Mesenchymal stem cell (in vitro differentiated cells and primary cell): ENCODE results near the gene GLP1R.

ENCODE experiments used
- DNase-seq: peaks from one replicate; pipeline ENCODE4 v3.0.0-alpha.2; 2013
- H2AFZ ChIP-seq: one replicate; pipeline ENCODE4 v1.6.1; 2013; ENCODE audit warnings: low read depth, mild to moderate bottlenecking, control low read depth, inconsistent platforms, low read length, moderate library complexity
- H2AK5ac ChIP-seq: 2 replicates; pipeline ENCODE4 v1.6.1; 2013; ENCODE audit warnings: low read length, moderate library complexity, mild to moderate bottlenecking, inconsistent platforms; ENCODE audit not compliant: severe bottlenecking
- H2BK120ac ChIP-seq: one replicate; pipeline ENCODE4 v1.6.1; 2013; ENCODE audit warnings: low read depth, mild to moderate bottlenecking, inconsistent platforms, low read length, moderate library complexity
- H2BK12ac ChIP-seq, 2 experiments: one replicate each; pipeline ENCODE4 v1.6.1; 2013; ENCODE audit warnings: inconsistent platforms in 2 of 2, low read length in 2 of 2, mild to moderate bottlenecking in 2 of 2, moderate library complexity in 2 of 2, control low read depth in 1 of 2
- H2BK15ac ChIP-seq: one replicate; pipeline ENCODE4 v1.6.1; 2013; ENCODE audit warnings: mild to moderate bottlenecking, low read depth, inconsistent platforms; ENCODE audit not compliant: poor library complexity, severe bottlenecking
- H2BK5ac ChIP-seq: 2 replicates; pipeline ENCODE4 v1.6.1; 2013; ENCODE audit warnings: low read depth, mild to moderate bottlenecking, low read length, control low read depth, inconsistent platforms; ENCODE audit not compliant: poor library complexity, severe bottlenecking
- H3K14ac ChIP-seq, 2 experiments: one replicate each; pipeline ENCODE4 v1.6.1; 2013; ENCODE audit warnings: inconsistent platforms in 2 of 2, low read length in 2 of 2, control low read depth in 1 of 2, mild to moderate bottlenecking in 1 of 2, moderate library complexity in 1 of 2
- H3K18ac ChIP-seq, 2 experiments: one replicate each; pipeline ENCODE4 v1.6.1; 2013; ENCODE audit warnings: inconsistent platforms in 2 of 2, low read length in 2 of 2, control low read depth in 1 of 2, low read depth in 1 of 2, mild to moderate bottlenecking in 1 of 2
- H3K23ac ChIP-seq, 2 experiments: one replicate each; pipeline ENCODE4 v1.6.1; 2013; ENCODE audit warnings: inconsistent platforms in 2 of 2, low read length in 2 of 2, mild to moderate bottlenecking in 2 of 2, moderate library complexity in 2 of 2, control low read depth in 1 of 2
- H3K27ac ChIP-seq: 2 replicates; pipeline ENCODE4 v1.5.1; 2013; ENCODE audit warnings: mild to moderate bottlenecking, moderate library complexity, low read length, control low read depth, inconsistent platforms; ENCODE audit not compliant: poor library complexity, severe bottlenecking
- H3K27me3 ChIP-seq, 2 experiments: 2 replicates each; pipeline versions ENCODE4 v1.6.1 to v1.7.0; 2013; ENCODE audit warnings: low read length in 2 of 2, mild to moderate bottlenecking in 2 of 2, moderate library complexity in 2 of 2, control low read depth in 1 of 2, inconsistent platforms in 1 of 2; ENCODE audit not compliant: control insufficient read depth in 1 of 2, insufficient read depth in 1 of 2
- H3K36me3 ChIP-seq, 2 experiments: 2 replicates each; pipeline versions ENCODE4 v1.6.1 to v1.7.0; 2013; ENCODE audit warnings: low read length in 2 of 2, control low read depth in 1 of 2, inconsistent platforms in 1 of 2, low read depth in 1 of 2, mild to moderate bottlenecking in 1 of 2; ENCODE audit not compliant: insufficient read depth in 2 of 2, control insufficient read depth in 1 of 2
- H3K4ac ChIP-seq, 2 experiments: one replicate each; pipeline ENCODE4 v1.6.1; 2013; ENCODE audit warnings: inconsistent platforms in 2 of 2, low read length in 2 of 2, mild to moderate bottlenecking in 2 of 2, moderate library complexity in 2 of 2, control low read depth in 1 of 2, low read depth in 1 of 2
- H3K4me1 ChIP-seq: 2 replicates; pipeline ENCODE4 v1.6.1; 2013; ENCODE audit warnings: low read depth, low read length, control low read depth; ENCODE audit not compliant: control insufficient read depth, insufficient read depth
- H3K4me2 ChIP-seq: 2 replicates; pipeline ENCODE4 v1.6.1; 2013; ENCODE audit warnings: low read length, mild to moderate bottlenecking, inconsistent platforms; ENCODE audit not compliant: poor library complexity, severe bottlenecking
- H3K4me3 ChIP-seq, 2 experiments: 2 replicates each; pipeline versions ENCODE4 v1.5.1 to v1.7.0; 2013; ENCODE audit warnings: low read length in 2 of 2, mild to moderate bottlenecking in 2 of 2, control low read depth in 1 of 2, low read depth in 1 of 2; ENCODE audit not compliant: insufficient read depth in 1 of 2
- H3K79me1 ChIP-seq: replicated peaks from 2 replicates; pipeline ENCODE4 v1.6.1; 2013; ENCODE audit warnings: mild to moderate bottlenecking, control low read depth, low read length, inconsistent platforms; ENCODE audit not compliant: poor library complexity, severe bottlenecking
- H3K9ac ChIP-seq: 2 replicates; pipeline ENCODE4 v1.7.0; 2013; ENCODE audit warnings: mild to moderate bottlenecking, low read length, moderate library complexity
- H3K9me3 ChIP-seq: 2 replicates; pipeline ENCODE4 v1.7.0; 2013; ENCODE audit warnings: mild to moderate bottlenecking, low read length; ENCODE audit not compliant: control insufficient read depth
- H4K8ac ChIP-seq: one replicate; pipeline ENCODE4 v1.6.1; 2013; ENCODE audit warnings: inconsistent platforms, mild to moderate bottlenecking, low read length, moderate library complexity
- H4K91ac ChIP-seq: one replicate; pipeline ENCODE4 v1.6.1; 2013; ENCODE audit warnings: mild to moderate bottlenecking, low read length, inconsistent platforms
- WGBS: methylation state at CpG from one replicate; pipeline ENCODE4 v1.1.7; 2013; ENCODE audit warnings: mixed read lengths; 5-methylcytosine and 5-hydroxymethylcytosine counted together

GLP1R gene

GRCh38 chr6:39075807-39076622 is 27.4 kb downstream of the GLP1R start:
- Histone ChIP-seq H3K23ac (no peak overlapping the region), H2BK5ac (no peak overlapping the region), H3K18ac (no peak overlapping the region), H3K4me1 (no peaks in the 10 kb centered on the region), H3K4me3 (no peak overlapping the region), H2BK120ac (no peak overlapping the region), H3K27ac (no peak overlapping the region), H3K9ac (no peak overlapping the region), H3K9me3 (no peaks in the 10 kb centered on the region), H3K79me1 (no peaks in the 10 kb centered on the region), H3K4me2 (no peak overlapping the region), H2AFZ (no peak overlapping the region), H4K91ac (no peak overlapping the region), H3K27me3 (peaks cover 4 to 38% of the 10 kb centered on the region in 2 experiments), H3K36me3 (no peaks in the 10 kb centered on the region), H3K14ac (no peak overlapping the region), H4K8ac (no peak overlapping the region), H2BK15ac (no peak overlapping the region), H3K4ac (no peak overlapping the region), H2BK12ac (no peak overlapping the region), H2AK5ac (no peak overlapping the region)
- DNase-seq: no peak
- 79% methylated on average over 11 of the region's 11 CpGs for WGBS

- H3K4me1 ChIP-seq: no peaks in the 10 kb centered on the region
- H3K36me3 ChIP-seq: no peaks in the 10 kb centered on the region
- no peak overlapping the region for H4K8ac ChIP-seq
- H2BK5ac ChIP-seq: no peak overlapping the region
- no peak overlapping the region for H3K4me2 ChIP-seq
- H3K14ac ChIP-seq: no peak overlapping the region
- no peak overlapping the region for H3K18ac ChIP-seq
- no peak overlapping the region for H4K91ac ChIP-seq
- peaks cover 11 to 44% of the 10 kb centered on the region in 2 experiments for H3K27me3 ChIP-seq
- no peak overlapping the region for H2BK12ac ChIP-seq
- no peak overlapping the region for H2AFZ ChIP-seq
- WGBS: 70% methylated on average over 7 of the region's 9 CpGs
- DNase-seq: no peak
- H2BK15ac ChIP-seq: no peak overlapping the region
- no peak overlapping the region for H3K4me3 ChIP-seq
- H3K9ac ChIP-seq: no peak overlapping the region
- no peak overlapping the region for H2AK5ac ChIP-seq
- H3K9me3 ChIP-seq: no peaks in the 10 kb centered on the region
- no peak overlapping the region for H3K23ac ChIP-seq
- no peak overlapping the region for H3K4ac ChIP-seq
- H2BK120ac ChIP-seq: no peak overlapping the region
- no peaks in the 10 kb centered on the region for H3K79me1 ChIP-seq
- no peak overlapping the region for H3K27ac ChIP-seq
Observed at GRCh38 chr6:39076623-39077535, 28.3 kb downstream of the GLP1R start.

DNA sequence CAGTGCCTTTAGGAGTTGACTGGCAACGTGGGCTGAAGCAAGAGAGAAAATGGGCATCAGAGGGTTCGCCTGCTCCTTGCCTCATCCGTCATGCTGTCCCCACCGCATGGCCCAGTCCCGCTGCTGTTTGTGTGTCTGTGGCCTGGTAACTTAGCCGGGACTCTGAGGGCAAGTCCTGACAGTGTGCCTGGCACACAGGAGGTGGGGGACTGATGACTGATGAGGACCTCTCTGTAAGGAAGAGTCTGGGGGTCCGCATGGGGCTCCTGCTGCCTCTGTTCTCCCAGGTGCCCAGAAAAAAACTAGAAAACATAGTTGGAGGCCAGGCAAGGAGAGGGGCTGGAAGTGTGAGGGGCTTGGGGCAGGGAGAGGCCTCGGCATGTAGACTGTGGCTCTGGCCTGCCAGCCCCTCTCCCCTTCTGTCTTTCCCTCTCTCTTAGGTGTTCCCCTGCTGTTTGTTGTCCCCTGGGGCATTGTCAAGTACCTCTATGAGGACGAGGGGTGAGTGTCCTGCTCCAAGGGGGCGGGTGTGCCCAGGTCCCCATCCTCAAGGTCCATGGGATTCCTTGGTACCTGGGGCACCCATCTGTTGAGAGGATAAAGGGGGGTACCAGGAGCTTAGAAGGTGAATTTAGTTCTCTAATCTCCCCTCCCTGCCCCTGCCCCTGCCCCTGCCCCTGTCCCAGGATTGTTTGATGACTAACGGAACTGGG is 29.5 kb downstream of the GLP1R start:
- Histone ChIP-seq H3K4me2 (no peak overlapping the region), H2BK15ac (no peak overlapping the region), H2BK120ac (no peak overlapping the region), H3K9ac (no peak overlapping the region), H3K27me3 (peaks cover 18 to 48% of the 10 kb centered on the region in 2 experiments), H3K27ac (no peak overlapping the region), H4K8ac (no peak overlapping the region), H4K91ac (no peak overlapping the region), H2AFZ (no peak overlapping the region), H3K79me1 (no peaks in the 10 kb centered on the region), H3K4ac (no peak overlapping the region), H3K4me3 (no peak overlapping the region), H2BK12ac (no peak overlapping the region), H3K18ac (no peak overlapping the region), H3K36me3 (no peaks in the 10 kb centered on the region), H3K23ac (no peak overlapping the region), H3K9me3 (no peaks in the 10 kb centered on the region), H3K4me1 (no peaks in the 10 kb centered on the region), H2AK5ac (no peak overlapping the region), H3K14ac (no peak overlapping the region), H2BK5ac (no peak overlapping the region)
- 78% methylated on average over 11 of the region's 11 CpGs for WGBS
- DNase-seq: no peak
